Prostate gland (tissue), 2 donors: ENCODE data around the gene ADAMTS12. TPM values are rescaled to one million over a fixed set of nuclear protein-coding genes. Genes with fewer than 3 reads are reported as not detected.

Experiments
- DNase-seq: peaks from one replicate; pipeline ENCODE4 v3.0.0-alpha.2; 2019; ENCODE audit warnings: low spot score
- H3K27ac ChIP-seq, 2 donors: fragments of 200-600 bp; sonication (generic); 2 replicates each; pipeline ENCODE4 v1.5.1; 2017 to 2019
- H3K27me3 ChIP-seq: fragments of 200-600 bp; sonication (generic); replicated peaks from 2 replicates; pipeline ENCODE4 v1.5.1; 2019; ENCODE audit not compliant: insufficient read depth
- H3K36me3 ChIP-seq, 2 donors: fragments of 200-600 bp; sonication (generic); 1 replicate in 1 of 2; 2 replicates in 1 of 2; pipeline versions ENCODE4 v1.5.1 to v1.8.1; 2017 to 2019
- H3K4me1 ChIP-seq: fragments of 200-600 bp; sonication (generic); replicated peaks from 2 replicates; pipeline ENCODE4 v1.5.1; 2019
- H3K4me3 ChIP-seq, 2 donors: fragments of 200-600 bp; sonication (generic); 2 replicates each; pipeline ENCODE4 v1.5.1; 2017 to 2019
- H3K9me3 ChIP-seq: fragments of 200-600 bp; sonication (generic); 2 replicates; pipeline ENCODE4 v1.5.1; 2017
- CTCF ChIP-seq, 4 experiments: fragments of 200-600 bp in 2 of 4; fragments of 450-650 bp in 2 of 4; sonication (generic) in 2 of 4; IDR thresholded peaks; 1 replicate in 3 of 4; 2 replicates in 1 of 4; pipeline ENCODE4 v1.5.1; 2016 to 2019; ENCODE audit warnings: antibody characterized with exemption in 4 of 4, mild to moderate bottlenecking in 2 of 4, moderate library complexity in 2 of 4
- POLR2A ChIP-seq: fragments of 450-650 bp; IDR thresholded peaks from one replicate; pipeline ENCODE4 v1.6.1; 2016; ENCODE audit warnings: antibody characterized with exemption, mild to moderate bottlenecking
- POLR2AphosphoS5 ChIP-seq: sonication (generic); formaldehyde crosslinking; IDR thresholded peaks from one replicate; pipeline ENCODE4 v1.6.1; 2017; ENCODE audit warnings: antibody characterized with exemption
- WGBS: methylation state at CpG from one replicate; pipeline ENCODE4 v1.1.5; 2018; 5-methylcytosine and 5-hydroxymethylcytosine counted together
- intact Hi-C: fragments of 100-400 bp; cut with DNase I; formaldehyde crosslinking; loops from one replicate; pipeline ENCODE4 v1.14.2; 2022
- total RNA-seq, 2 donors: library from RNA; depleted of rRNA; stranded (reverse); fragments of >200 nt; gene quantifications; one replicate each; pipeline ENCODE4 v1.1.0, GENCODE V29; 2016

ADAMTS12 gene
- total RNA-seq, 2 donors from 2014 or later, result 0.09 to 3.7 TPM

GRCh38 chr5:33769196-33769595 is 122.6 kb downstream of the ADAMTS12 start:
- Histone ChIP-seq H3K4me3 (no peak overlapping the region), H3K27ac (no peak overlapping the region), H3K4me1 (no peaks in the 10 kb centered on the region), H3K36me3 (no peaks in the 10 kb centered on the region), H3K27me3 (no peaks in the 10 kb centered on the region), H3K9me3 (no peaks in the 10 kb centered on the region)
- TF ChIP-seq POLR2A (no peak), CTCF (IDR thresholded peaks at IDR 0.05) (no peak), POLR2AphosphoS5 (no peak)
- 80% methylated on average over 2 of the region's 2 CpGs for WGBS
- DNase-seq, result no peak
- intact Hi-C loops, result no loop called here

- no peaks in the 10 kb centered on the region for H3K36me3 ChIP-seq
- WGBS, result 76% methylated on average over 2 of the region's 2 CpGs
- H3K4me3 ChIP-seq, result no peak overlapping the region
- H3K4me1 ChIP-seq, result no peaks in the 10 kb centered on the region
- intact Hi-C loops, result no loop called here
- no peaks in the 10 kb centered on the region for H3K27me3 ChIP-seq
- DNase-seq, result no peak
- no peak for TF ChIP-seq POLR2A
- TF ChIP-seq POLR2AphosphoS5, result no peak
- TF ChIP-seq CTCF (IDR thresholded peaks at IDR 0.05), result no peak
- H3K27ac ChIP-seq, result no peak overlapping the region
- H3K9me3 ChIP-seq, result no peaks in the 10 kb centered on the region
Observed at GRCh38 chr5:33766023-33766422, 125.8 kb downstream of the ADAMTS12 start.

GRCh38 chr5:33764786-33765185 is 127.0 kb downstream of the ADAMTS12 start:
- Histone ChIP-seq H3K27me3 (no peaks in the 10 kb centered on the region), H3K9me3 (no peaks in the 10 kb centered on the region), H3K27ac (no peak overlapping the region), H3K4me3 (no peak overlapping the region), H3K4me1 (no peaks in the 10 kb centered on the region), H3K36me3 (no peaks in the 10 kb centered on the region)
- TF ChIP-seq POLR2A (no peak), POLR2AphosphoS5 (no peak), CTCF (IDR thresholded peaks at IDR 0.05) (no peak)
- intact Hi-C loops, result no loop called here
- no peak for DNase-seq
- 73% methylated on average over 3 of the region's 3 CpGs for WGBS

DNA sequence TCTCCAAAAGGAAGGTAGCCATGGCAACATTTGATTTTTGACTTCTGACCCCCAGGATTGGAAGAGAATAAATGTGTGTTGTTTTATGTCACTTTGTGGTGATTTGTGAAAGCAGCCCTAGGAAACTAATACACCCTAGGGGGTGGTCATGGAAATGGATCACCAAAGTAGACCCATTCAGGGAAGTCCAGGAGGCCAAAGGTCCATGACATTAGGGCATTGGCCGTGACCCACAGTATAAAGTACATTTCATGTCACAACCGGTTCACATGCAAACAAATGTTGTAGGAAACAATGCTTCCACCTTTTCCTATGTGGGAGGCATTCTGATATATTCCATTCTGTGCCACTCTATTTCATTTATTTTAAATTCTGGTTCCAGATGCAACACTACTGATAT is 128.4 kb downstream of the ADAMTS12 start:
- Histone ChIP-seq H3K27ac (no peak overlapping the region), H3K36me3 (no peaks in the 10 kb centered on the region), H3K9me3 (no peaks in the 10 kb centered on the region), H3K4me3 (no peak overlapping the region), H3K4me1 (no peaks in the 10 kb centered on the region), H3K27me3 (no peaks in the 10 kb centered on the region)
- intact Hi-C loops, result no loop called here
- no peak for DNase-seq
- 87% methylated on average over 2 of the region's 2 CpGs for WGBS
- no peak for TF ChIP-seq POLR2AphosphoS5
- no peak for TF ChIP-seq CTCF (IDR thresholded peaks at IDR 0.05)
- TF ChIP-seq POLR2A, result no peak

GRCh38 chr5:33762859-33763258 is 128.9 kb downstream of the ADAMTS12 start:
- Histone ChIP-seq H3K4me3 (no peak overlapping the region), H3K36me3 (no peaks in the 10 kb centered on the region), H3K27me3 (no peaks in the 10 kb centered on the region), H3K27ac (no peak overlapping the region), H3K4me1 (no peaks in the 10 kb centered on the region), H3K9me3 (no peaks in the 10 kb centered on the region)
- 91% methylated on average over 1 of the region's 1 CpG for WGBS
- intact Hi-C loops, result no loop called here
- TF ChIP-seq POLR2AphosphoS5, result no peak
- TF ChIP-seq POLR2A, result no peak
- TF ChIP-seq CTCF (IDR thresholded peaks at IDR 0.05), result no peak
- no peak for DNase-seq
